HG02623 (cell line): ENCODE data around the gene HSD17B8.
A peak's percentile ranks its signal among the peaks of the same experiment; 100 is the strongest.

Experiments
- ATAC-seq: cut with Tn5 transposase; IDR thresholded peaks from one replicate; pipeline ENCODE4 v1.9.1; 2021; ENCODE audit warnings: moderate library complexity; ENCODE audit not compliant: unreplicated experiment

Gene HSD17B8

DNA sequence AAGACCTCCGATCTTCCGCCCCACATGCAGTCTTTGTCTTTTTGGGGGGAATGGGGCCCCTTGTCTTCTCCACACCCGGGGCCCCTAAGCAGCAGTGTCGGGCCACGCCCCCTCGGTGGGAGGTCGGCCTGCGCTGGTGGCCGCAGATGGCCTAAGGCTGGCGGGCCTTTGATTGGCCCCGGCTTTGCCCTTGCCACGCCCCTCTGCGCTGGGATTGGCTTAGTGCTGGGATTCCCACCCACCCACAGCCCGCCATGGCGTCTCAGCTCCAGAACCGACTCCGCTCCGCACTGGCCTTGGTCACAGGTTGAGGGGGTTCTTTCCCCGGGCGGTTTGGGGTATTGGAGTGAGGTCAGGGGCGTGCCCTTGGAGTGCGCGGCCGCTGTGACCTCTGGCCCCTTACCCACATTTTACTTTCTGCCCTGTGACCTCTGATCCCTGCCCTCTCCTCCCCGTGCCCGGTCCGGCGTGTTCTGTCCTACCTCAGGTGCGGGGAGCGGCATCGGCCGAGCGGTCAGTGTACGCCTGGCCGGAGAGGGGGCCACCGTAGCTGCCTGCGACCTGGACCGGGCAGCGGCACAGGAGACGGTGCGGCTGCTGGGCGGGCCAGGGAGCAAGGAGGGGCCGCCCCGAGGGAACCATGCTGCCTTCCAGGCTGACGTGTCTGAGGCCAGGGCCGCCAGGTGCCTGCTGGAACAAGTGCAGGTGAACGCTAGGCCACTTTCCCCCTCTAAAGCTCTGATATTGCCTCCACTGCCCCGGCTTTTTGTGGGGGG, at the start of gene HSD17B8:
TSS of gene HSD17B8 (plus strand) at position 241 of the 776 bp plus-strand sequence. CDS start at position 255, 14 bp downstream.
- ATAC-seq = peak; percentile 45

DNA sequence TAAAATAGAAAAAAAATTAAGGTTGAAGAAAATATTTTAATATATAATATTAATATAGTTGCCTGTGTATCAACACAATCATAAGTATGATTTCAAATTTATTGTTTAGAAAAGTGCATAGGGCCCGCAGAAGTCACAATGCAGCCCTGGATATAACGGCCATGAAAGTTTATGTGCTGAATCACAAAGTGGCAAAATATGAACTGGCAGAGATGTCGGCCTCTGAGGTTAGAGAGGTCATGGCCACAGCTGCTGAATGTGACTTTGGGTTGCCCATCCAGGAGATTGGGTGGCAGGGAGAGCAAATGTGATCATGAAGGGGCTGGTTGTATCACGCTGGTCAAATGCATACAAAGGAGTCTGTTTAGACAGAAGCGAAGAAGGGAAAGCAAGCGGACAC, 47.9 kb upstream of the HSD17B8 start:
- ATAC-seq = no peak

GRCh38 chr6:33156964-33157363, 47.5 kb upstream of the HSD17B8 start:
- no peak for ATAC-seq

DNA sequence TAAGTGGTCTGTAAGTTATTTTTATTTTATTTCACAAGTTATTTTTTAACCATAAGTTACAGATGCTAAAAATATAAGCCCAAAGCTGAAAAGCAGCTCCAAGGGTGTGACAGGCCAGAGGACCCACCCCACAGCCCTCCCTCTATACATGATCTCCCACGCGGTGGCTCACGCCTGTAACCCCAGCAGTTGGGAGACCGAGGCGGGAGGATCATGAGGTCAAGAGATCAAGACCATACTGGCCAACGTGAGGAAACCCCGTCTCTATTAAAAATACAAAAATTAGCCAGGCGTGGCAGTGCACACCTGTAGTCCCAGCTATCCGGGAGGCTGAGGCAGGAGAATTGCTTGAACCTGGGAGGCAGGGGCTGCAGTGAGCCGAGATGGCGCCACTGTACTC, 44.4 kb upstream of the HSD17B8 start:
- no peak for ATAC-seq

- no peak for ATAC-seq
Observed at GRCh38 chr6:33160728-33161344, 43.6 kb upstream of the HSD17B8 start.

DNA sequence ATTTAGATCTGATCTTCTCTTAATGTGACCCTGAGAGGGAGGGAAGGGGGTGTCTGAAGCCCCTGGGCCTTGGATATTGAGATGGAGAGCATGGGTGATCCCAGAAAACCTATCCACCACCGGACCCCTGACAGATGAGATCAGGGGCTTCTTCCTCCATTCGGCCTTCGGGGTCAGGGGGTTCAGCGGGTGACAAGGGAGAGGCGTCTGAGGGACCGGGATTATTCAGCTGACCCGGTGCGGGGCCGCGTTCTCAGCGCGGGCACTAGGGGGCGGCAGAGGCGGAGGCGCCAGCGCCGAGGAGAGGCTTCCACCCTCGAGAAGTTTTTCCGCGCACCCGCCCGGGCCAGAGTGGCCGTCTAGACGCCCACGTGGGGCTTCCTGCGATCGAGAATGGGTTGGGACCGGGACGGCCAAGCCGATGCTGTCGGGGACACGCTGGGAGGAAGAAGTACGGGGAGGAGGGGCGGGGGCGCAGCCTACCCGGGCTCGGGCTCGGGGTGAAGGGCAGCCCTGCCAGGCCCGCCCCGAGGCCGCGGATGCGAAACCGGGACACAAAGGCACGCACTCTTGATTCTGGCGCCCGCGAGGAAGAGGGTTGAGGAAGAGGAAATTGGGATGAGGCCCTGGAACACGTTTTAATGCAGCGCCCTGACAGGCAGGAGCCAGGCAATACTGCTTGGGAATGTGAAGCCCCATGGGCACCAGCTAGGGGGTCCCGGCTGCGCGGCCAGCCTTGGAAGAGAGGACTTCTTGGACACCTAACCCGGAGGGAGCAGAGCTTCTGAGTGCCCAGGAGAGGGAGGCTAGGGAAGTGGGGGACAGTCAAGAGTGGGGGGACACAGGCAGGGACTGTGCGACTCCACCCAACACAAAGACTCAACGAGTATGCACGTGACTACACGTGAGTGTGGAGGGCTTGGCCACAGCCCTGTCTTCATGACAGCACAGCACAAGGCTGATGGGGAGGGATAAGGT, 42.8 kb upstream of the HSD17B8 start:
- peak; percentile 60 for ATAC-seq

- no peak for ATAC-seq
Observed at GRCh38 chr6:33163540-33163939, 40.9 kb upstream of the HSD17B8 start.

DNA sequence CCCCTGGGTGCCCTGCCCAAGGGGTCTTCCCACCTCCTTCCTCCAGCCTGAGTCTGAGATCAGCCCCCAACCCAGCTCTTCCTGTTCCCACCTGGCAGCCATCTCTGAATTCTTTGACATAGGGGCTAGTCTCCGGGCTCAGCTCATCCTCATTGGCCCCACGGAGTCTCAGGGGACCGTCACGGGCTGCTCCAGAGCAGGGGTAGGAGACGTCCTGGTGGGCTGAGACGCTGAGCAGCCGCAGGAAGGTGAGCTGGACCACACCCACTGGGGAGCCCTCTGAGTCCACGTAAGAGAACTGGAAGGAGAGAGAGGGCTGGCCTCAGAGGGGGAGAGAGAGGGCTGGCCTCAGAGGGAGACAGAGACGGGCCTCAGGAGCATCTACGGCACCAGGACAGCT, 40.3 kb upstream of the HSD17B8 start:
- ATAC-seq = no peak

DNA sequence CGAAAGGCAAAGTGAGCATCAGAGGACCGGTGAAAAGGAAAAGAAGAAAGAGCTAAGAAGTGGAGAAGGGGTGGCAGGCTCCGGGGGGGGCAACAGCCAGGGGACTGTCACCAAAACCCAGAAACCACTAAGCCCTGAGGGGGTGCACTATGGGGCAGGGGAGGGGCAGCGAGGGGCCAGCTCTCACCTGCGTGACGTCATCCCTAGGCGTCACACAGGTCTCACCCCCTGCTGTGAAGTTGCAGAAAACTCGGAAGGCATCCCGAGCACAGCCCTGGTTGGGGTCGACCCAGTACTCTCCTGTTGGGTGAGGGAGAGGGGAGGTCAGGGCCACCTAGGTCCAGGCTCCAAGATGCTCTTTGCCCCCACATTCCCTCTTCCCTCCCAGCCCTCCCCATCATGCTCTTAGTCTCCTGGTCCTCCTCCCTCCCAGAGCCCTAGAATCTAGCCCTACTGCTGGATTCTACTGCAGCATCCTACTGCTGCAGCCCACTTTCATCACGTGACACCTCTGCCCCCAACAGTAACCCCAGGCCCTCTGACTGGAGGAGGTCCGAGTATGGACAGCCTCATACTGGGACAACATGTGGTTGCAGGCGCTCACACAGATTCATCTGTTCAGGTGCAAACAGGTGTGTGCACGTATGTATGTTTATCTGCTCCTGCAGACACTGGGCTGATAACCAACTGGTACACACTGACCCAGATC, 39.6 kb upstream of the HSD17B8 start:
- ATAC-seq = no peak

GRCh38 chr6:33165581-33166258, 38.7 kb upstream of the HSD17B8 start:
- ATAC-seq = no peak

- ATAC-seq = no peak
Observed at GRCh38 chr6:33166363-33166762, 38.1 kb upstream of the HSD17B8 start.

GRCh38 chr6:33166811-33167210, 37.6 kb upstream of the HSD17B8 start:
- no peak for ATAC-seq

- ATAC-seq = no peak
Observed at GRCh38 chr6:33167374-33168283, 36.8 kb upstream of the HSD17B8 start.

- ATAC-seq = no peak
Observed at GRCh38 chr6:33168284-33168601, 36.2 kb upstream of the HSD17B8 start.

GRCh38 chr6:33168639-33169038, 35.8 kb upstream of the HSD17B8 start:
- no peak for ATAC-seq

DNA sequence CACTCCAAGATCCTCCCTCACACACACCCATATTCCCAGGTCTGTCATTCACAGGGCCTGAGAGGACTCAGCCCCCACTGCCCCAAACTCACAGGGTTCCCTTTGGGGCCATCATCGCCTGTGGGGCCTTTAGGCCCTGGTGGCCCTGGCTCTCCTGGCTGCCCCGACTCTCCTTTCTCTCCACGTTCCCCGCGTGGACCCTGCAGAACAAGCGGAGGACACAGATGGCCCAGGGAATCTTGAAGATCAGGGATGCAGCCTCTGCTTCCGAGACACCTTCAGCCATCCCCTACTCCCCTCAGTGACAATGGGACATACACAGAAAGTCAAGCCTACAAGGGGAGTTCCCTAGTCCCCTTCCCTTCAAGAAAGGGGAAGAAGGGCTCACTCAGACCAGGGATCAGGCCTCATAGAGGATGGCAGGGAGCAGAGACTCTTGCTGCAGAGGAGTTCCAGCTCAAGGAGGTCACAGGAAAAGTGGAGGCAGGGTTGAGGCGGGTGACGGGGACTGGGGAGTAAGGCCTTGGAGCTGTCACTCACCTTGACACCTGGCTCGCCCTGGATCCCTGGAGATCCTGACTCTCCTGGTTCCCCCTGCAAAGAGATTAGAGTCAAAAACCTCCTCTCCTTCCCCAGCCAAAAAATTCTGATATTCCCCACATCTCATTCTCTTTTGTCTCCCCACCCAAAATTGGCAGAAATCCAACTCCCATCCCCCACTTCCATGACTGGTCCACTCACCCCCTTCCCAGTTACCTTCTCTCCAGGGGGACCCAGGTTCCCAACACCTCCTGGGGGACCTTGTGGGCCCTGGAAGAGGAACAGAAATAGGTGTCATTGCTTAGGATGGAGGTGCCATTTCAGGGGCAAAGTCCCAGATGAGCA, 34.9 kb upstream of the HSD17B8 start:
- no peak for ATAC-seq

DNA sequence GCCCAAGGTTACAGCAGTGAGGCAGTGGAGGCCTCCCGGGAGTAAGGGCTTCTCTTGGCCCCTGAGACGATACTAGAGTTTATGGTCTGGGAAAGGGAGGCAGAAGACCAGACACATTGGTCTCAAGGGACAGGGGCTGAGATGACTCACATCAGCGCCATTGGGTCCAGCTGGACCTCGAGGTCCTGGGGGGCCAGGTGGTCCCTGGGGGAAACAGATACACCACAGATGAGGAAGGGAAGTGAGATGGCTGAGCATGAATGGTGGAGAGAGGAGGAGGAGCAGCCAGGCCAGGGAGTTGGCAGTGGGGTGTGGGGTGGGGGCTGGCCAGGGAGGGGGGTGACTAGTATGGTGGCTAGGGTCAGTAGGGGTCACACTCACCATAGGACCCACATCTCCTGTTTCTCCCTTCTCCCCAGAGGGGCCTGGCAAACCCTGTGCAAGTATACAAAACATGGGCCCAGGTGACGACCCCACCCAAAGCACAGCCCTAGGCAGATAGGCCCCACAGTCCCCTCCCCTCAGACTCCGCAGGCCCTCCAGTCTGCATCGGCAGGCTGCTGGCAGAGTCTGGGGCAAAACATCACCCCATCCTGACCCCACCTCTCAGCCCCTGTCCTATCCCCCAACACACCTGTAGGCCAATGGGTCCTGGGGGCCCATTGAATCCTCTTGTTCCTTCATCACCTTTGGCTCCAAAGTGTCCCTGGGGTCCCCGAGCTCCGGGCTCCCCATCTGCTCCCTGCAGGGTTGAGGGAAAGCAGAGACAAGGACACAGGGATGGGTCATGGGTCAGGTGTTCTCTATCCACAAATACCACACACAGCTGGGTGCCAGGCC, 34.1 kb upstream of the HSD17B8 start:
- no peak for ATAC-seq
